ENCODE data around the gene MED26.
A peak's percentile ranks its signal among the peaks of the same experiment; 100 is the strongest.

MED26 gene

DNA sequence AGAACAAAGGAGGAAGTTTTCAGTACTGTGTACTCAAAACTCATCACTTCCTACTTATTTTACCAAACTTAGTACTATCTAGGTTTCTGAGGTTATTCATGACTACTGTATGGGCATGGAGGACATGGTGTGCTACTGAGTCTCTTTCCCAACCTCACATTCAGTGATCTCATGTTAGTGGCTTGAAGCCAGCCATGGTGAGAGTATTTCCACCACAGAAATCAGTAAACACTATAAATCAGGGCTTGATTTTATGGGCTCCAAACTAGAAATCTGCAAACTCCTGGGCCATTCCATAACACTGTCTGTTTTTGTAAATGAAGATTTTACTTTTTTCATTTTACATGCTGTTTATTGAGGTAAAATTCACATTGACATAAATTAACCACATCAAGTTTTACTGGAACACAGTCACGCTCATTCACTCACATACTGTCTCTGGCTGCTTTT, 19.7 kb downstream of the MED26 start:
- peak; percentile 90 for DNase-seq (ENCODE audit: low read depth)
- TF ChIP-seq, protein P1, sequence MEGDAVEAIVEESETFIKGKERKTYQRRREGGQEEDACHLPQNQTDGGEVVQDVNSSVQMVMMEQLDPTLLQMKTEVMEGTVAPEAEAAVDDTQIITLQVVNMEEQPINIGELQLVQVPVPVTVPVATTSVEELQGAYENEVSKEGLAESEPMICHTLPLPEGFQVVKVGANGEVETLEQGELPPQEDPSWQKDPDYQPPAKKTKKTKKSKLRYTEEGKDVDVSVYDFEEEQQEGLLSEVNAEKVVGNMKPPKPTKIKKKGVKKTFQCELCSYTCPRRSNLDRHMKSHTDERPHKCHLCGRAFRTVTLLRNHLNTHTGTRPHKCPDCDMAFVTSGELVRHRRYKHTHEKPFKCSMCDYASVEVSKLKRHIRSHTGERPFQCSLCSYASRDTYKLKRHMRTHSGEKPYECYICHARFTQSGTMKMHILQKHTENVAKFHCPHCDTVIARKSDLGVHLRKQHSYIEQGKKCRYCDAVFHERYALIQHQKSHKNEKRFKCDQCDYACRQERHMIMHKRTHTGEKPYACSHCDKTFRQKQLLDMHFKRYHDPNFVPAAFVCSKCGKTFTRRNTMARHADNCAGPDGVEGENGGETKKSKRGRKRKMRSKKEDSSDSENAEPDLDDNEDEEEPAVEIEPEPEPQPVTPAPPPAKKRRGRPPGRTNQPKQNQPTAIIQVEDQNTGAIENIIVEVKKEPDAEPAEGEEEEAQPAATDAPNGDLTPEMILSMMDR (conservative IDR thresholded peaks at IDR 0.05; ENCODE audit: low read depth, low read length) = no peak
- H3K4me3 ChIP-seq (ENCODE audit: low read depth, low read length) = no peak overlapping the region

DNA sequence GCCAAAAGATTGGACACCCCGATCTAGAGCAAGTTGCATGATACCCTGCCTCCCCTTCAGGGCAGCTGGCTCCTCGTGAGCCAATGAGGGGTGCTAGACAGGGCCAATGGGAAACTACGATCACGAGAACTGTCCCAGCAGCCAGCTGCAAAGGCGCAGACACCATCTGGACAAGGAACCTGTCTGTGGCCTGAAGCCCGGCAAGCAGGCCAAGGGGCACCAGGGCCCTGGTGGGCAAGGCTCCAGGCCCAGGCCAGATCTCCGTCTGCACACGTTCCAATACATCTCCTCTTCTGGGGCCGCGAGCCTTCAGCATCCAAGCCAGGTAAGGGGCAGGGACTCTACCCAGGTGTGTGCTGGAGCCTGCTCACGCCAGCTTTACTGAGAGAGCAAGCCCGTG, 20.2 kb downstream of the MED26 start:
- no peak for DNase-seq (ENCODE audit: low read depth)
- no peak overlapping the region for H3K4me3 ChIP-seq (ENCODE audit: low read depth, low read length)
- TF ChIP-seq, protein P1 (conservative IDR thresholded peaks at IDR 0.05; ENCODE audit: low read depth, low read length) = no peak

DNA sequence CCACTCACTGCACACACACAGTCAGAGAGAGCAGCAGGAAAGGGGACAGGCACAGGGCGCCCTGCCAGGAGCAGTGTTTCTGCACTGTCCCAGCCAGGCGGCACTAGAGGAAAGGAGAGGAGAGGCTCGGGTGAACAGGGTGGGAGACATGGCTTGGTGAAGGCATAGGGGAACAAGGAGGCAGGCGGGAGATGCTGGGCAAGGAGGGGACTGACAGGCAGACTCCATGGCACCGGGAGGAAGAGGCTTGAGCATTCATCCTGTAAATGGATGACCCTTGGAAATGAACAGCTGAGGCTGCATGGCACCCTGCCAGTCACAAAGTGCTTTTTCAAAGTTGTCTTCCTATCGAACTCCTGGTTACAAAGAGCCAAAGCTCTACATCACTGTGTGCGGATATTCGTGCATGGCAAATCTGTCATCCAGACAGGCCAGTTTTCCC, 22.4 kb downstream of the MED26 start:
- DNase-seq (ENCODE audit: low read depth) = no peak
- no peak overlapping the region for H3K4me3 ChIP-seq (ENCODE audit: low read depth, low read length)
- TF ChIP-seq, protein P1 (conservative IDR thresholded peaks at IDR 0.05; ENCODE audit: low read depth, low read length) = peak; percentile 22

DNA sequence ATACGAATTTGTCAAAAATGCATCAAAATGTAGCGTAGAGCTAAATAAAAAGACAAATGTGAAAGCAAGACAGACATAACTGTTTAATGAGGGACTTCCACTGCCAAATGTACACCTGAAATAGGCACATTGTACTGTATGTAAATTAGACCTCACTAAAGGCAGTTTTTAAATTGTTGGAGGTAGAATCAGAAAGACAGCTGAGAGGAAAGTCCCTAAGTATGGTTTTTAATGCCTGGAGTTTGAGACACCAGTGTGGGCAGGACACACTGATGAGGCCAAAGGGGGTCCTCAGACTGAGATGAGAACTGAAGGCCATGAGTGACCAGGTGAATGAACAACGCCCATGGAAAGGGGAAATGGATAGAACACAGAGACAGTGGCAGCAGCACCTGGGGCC, 22.9 kb downstream of the MED26 start:
- H3K4me3 ChIP-seq (ENCODE audit: low read depth, low read length) = no peak overlapping the region
- no peak for DNase-seq (ENCODE audit: low read depth)
- TF ChIP-seq, protein P1 (conservative IDR thresholded peaks at IDR 0.05; ENCODE audit: low read depth, low read length) = no peak

DNA sequence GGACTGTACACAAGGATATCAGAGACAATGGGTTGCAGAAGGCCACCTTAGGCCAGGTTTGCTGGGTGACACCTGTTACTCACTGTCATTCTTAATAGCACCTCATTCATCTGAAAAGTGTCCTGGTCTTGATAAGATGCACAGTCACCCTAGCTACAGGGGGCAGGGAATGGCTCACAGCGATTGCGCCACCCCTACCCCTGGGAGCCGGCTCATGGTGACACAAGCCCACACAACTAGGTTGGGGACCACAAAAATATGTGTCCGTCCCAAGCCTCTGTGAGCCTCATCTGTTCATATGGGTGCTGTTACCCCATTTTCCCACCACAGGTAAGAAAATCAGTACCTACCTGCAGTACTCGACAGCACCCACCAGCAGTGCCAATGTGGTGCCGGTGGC, 23.4 kb downstream of the MED26 start:
- H3K4me3 ChIP-seq (ENCODE audit: low read depth, low read length) = no peak overlapping the region
- DNase-seq (ENCODE audit: low read depth) = no peak
- TF ChIP-seq, protein P1 (conservative IDR thresholded peaks at IDR 0.05; ENCODE audit: low read depth, low read length) = no peak

DNA sequence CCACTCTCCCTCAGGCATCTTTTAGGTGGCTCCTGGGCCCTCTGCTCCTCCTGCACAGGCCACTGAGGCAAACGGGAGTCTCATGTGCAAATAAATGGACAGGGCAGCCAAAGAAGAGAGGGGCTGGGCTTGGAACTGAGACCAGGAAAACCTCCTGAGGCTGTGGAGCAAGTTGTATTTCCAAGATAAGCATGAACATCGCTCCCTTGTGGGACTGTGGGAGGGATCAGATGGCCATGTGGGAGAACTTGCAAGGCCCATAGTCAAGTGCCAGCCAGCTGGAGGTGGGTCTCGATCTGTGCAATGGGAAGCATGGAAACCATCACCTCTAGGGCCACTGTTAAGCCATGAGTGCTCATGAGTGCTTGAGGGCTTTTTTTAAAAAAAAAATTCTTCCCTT, 24.9 kb downstream of the MED26 start:
- H3K4me3 ChIP-seq (ENCODE audit: low read depth, low read length) = no peak overlapping the region
- no peak for DNase-seq (ENCODE audit: low read depth)
- TF ChIP-seq, protein P1 (conservative IDR thresholded peaks at IDR 0.05; ENCODE audit: low read depth, low read length) = no peak

DNA sequence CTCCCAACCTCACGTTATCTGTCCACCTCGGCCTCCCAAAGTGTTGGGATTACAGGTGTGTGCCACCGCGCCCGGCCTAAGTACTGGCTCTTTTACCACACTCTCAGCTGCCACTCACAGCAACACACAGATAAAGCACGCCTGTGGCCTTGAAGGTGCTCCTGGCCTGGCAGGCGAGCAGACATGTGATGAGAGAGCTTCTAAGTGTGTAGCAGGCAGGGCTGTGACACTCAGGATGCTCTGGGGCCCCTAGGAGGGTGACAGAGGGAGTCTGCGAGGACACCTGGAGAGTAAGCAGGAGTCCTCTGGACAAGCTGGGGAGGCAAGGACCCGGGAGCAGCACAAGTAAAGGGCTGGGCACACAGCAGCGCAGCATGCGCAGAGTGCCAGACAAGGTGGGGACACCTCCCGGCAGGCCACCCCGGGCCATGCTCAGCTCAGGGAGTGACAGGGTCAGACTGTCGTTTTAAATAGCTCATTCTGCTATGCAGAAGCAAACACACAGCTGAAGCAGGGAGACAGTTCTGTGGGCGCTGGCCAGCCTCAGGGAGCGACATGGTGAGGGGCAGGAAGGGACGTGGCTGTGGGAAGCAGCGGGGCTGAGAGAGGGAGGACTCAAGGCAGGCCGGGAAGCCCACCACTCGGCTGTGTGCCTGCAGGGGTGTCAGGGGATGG, 26.5 kb downstream of the MED26 start:
- H3K4me3 ChIP-seq (ENCODE audit: low read depth, low read length) = no peak overlapping the region
- DNase-seq (ENCODE audit: low read depth) = no peak
- TF ChIP-seq, protein P1 (conservative IDR thresholded peaks at IDR 0.05; ENCODE audit: low read depth, low read length) = no peak
